ENCODE results near the gene RBP4.

- TF ChIP-seq POLR2AphosphoS5 (IDR thresholded peaks at IDR 0.05; ENCODE audit: borderline replicate concordance, low read depth, low read length) (no peak), EZH2 (IDR thresholded peaks at IDR 0.05) (no peak), FOXP2 (optimal IDR thresholded peaks at IDR 0.05; ENCODE audit: control extremely low read depth, extremely low read length, insufficient read depth) (no peak)
These were observed 1.3 kb downstream of the RBP4 start for GRCh38 chr10:93599778-93600177.
